ENCODE results near the gene FICD.

Gene FICD

GRCh38 chr12:108516511-108517275 lies 1.6 kb downstream of the FICD start:
- no peak for DNase-seq
- no peaks in the 10 kb centered on the region for H3K27me3 Mint-ChIP-seq
- H3K4me3 Mint-ChIP-seq = peak overlapping the region; percentile 91
- peak overlapping the region; percentile 87 to 93 for H3K27ac Mint-ChIP-seq
- no peaks in the 10 kb centered on the region for H3K9me3 Mint-ChIP-seq
- no peak for ATAC-seq
- peaks cover 42% of the 10 kb centered on the region for H3K4me1 Mint-ChIP-seq

- Mint-ChIP-seq H3K4me1 (peaks cover 35% of the 10 kb centered on the region), H3K9me3 (no peaks in the 10 kb centered on the region), H3K4me3 (peak overlapping the region in 1 of 2 donors; percentile 28), H3K27me3 (no peaks in the 10 kb centered on the region), H3K27ac (peak overlapping the region; percentile 53 to 91)
- ATAC-seq = no peak
- DNase-seq = no peak
Observed at GRCh38 chr12:108517288-108518100, 2.4 kb downstream of the FICD start.

- no peak overlapping the region for H3K4me3 Mint-ChIP-seq
- no peaks in the 10 kb centered on the region for H3K9me3 Mint-ChIP-seq
- H3K4me1 Mint-ChIP-seq = peaks cover 35% of the 10 kb centered on the region
- DNase-seq = no peak
- no peaks in the 10 kb centered on the region for H3K27me3 Mint-ChIP-seq
- no peak for ATAC-seq
- H3K27ac Mint-ChIP-seq = peak overlapping the region; percentile 39 to 53
Observed at GRCh38 chr12:108518101-108518715, 3.1 kb downstream of the FICD start.

- H3K4me3 Mint-ChIP-seq = no peak overlapping the region
- H3K9me3 Mint-ChIP-seq = no peaks in the 10 kb centered on the region
- DNase-seq (no peak), ATAC-seq (no peak)
- H3K27me3 Mint-ChIP-seq = no peaks in the 10 kb centered on the region
- H3K27ac Mint-ChIP-seq = peak overlapping the region in 1 of 2 donors; percentile 39
- H3K4me1 Mint-ChIP-seq = peaks cover 32% of the 10 kb centered on the region
Observed at GRCh38 chr12:108518716-108519496, 3.8 kb downstream of the FICD start.

GRCh38 chr12:108519558-108519957 lies 4.5 kb downstream of the FICD start:
- H3K27me3 Mint-ChIP-seq = no peaks in the 10 kb centered on the region
- no peaks in the 10 kb centered on the region for H3K9me3 Mint-ChIP-seq
- H3K27ac Mint-ChIP-seq = no peak overlapping the region
- H3K4me3 Mint-ChIP-seq = no peak overlapping the region
- ATAC-seq (no peak), DNase-seq (no peak)
- H3K4me1 Mint-ChIP-seq = peaks cover 26% of the 10 kb centered on the region

GRCh38 chr12:108523365-108523764 lies 8.3 kb downstream of the FICD start:
- DNase-seq (no peak), ATAC-seq (no peak)
- Mint-ChIP-seq H3K4me3 (no peak overlapping the region), H3K27me3 (no peaks in the 10 kb centered on the region), H3K9me3 (no peaks in the 10 kb centered on the region), H3K27ac (no peak overlapping the region), H3K4me1 (peaks cover 16% of the 10 kb centered on the region)

- H3K9me3 Mint-ChIP-seq = no peaks in the 10 kb centered on the region
- no peak for DNase-seq
- peak overlapping the region in 1 of 2 donors; percentile 72 for H3K27ac Mint-ChIP-seq
- no peak overlapping the region for H3K4me3 Mint-ChIP-seq
- no peak for ATAC-seq
- H3K27me3 Mint-ChIP-seq = no peaks in the 10 kb centered on the region
- H3K4me1 Mint-ChIP-seq = peaks cover 16% of the 10 kb centered on the region
Observed at GRCh38 chr12:108525681-108526080, 10.6 kb downstream of the FICD start.

- Mint-ChIP-seq H3K9me3 (no peaks in the 10 kb centered on the region), H3K4me1 (peaks cover 16% of the 10 kb centered on the region), H3K4me3 (no peak overlapping the region), H3K27ac (peak overlapping the region; percentile 51 to 69), H3K27me3 (no peaks in the 10 kb centered on the region)
- DNase-seq = no peak
- ATAC-seq = peak; percentile 54
Observed at GRCh38 chr12:108526482-108527165, 11.5 kb downstream of the FICD start.

GRCh38 chr12:108527166-108527496 lies 12.1 kb downstream of the FICD start:
- no peak for DNase-seq
- Mint-ChIP-seq H3K27ac (peak overlapping the region; percentile 8 to 51), H3K9me3 (no peaks in the 10 kb centered on the region), H3K27me3 (no peaks in the 10 kb centered on the region), H3K4me3 (no peak overlapping the region), H3K4me1 (peaks cover 16% of the 10 kb centered on the region)
- no peak for ATAC-seq

GRCh38 chr12:108530161-108530560 lies 15.1 kb downstream of the FICD start:
- H3K9me3 Mint-ChIP-seq = no peaks in the 10 kb centered on the region

GRCh38 chr12:108531929-108532848 lies 17.1 kb downstream of the FICD start:
- no peak overlapping the region for H3K27ac Mint-ChIP-seq
- DNase-seq (no peak), ATAC-seq (no peak)
- no peak overlapping the region for H3K4me3 Mint-ChIP-seq
- H3K27me3 Mint-ChIP-seq = no peaks in the 10 kb centered on the region
- H3K4me1 Mint-ChIP-seq = peaks cover 4% of the 10 kb centered on the region
- H3K9me3 Mint-ChIP-seq = no peaks in the 10 kb centered on the region

More at GRCh38 chr12:108530161-108530560, 15.1 kb downstream of the FICD start:
- Mint-ChIP-seq H3K4me1 (peaks cover 16% of the 10 kb centered on the region), H3K4me3 (no peak overlapping the region), H3K27ac (no peak overlapping the region), H3K27me3 (no peaks in the 10 kb centered on the region)
- DNase-seq = no peak
- ATAC-seq = no peak

GRCh38 chr12:108538146-108538545 lies 23.1 kb downstream of the FICD start:
- Mint-ChIP-seq H3K27me3 (no peaks in the 10 kb centered on the region), H3K9me3 (no peaks in the 10 kb centered on the region), H3K27ac (no peak overlapping the region), H3K4me1 (peaks cover 20% of the 10 kb centered on the region), H3K4me3 (no peak overlapping the region)
- DNase-seq (no peak), ATAC-seq (no peak)

- peaks cover 20% of the 10 kb centered on the region for H3K4me1 Mint-ChIP-seq
- peak overlapping the region in 1 of 2 donors; percentile 73 for H3K27ac Mint-ChIP-seq
- H3K27me3 Mint-ChIP-seq = no peaks in the 10 kb centered on the region
- ATAC-seq (no peak), DNase-seq (no peak)
- H3K9me3 Mint-ChIP-seq = no peaks in the 10 kb centered on the region
- H3K4me3 Mint-ChIP-seq = no peak overlapping the region
Observed at GRCh38 chr12:108538616-108539195, 23.6 kb downstream of the FICD start.

- Mint-ChIP-seq H3K4me1 (peaks cover 20% of the 10 kb centered on the region), H3K4me3 (no peak overlapping the region), H3K27ac (peak overlapping the region in 1 of 2 donors; percentile 69), H3K9me3 (no peaks in the 10 kb centered on the region), H3K27me3 (no peaks in the 10 kb centered on the region)
- no peak for ATAC-seq
- DNase-seq = no peak
Observed at GRCh38 chr12:108542320-108542719, 27.2 kb downstream of the FICD start.
